PFSK-1 (cell line): Measurements from ENCODE around the gene SERINC2.

Experiments
- FOXP2 ChIP-seq: optimal IDR thresholded peaks from 2 replicates; pipeline ENCODE3; 2011; ENCODE audit warnings: borderline replicate concordance, control low read depth, inconsistent platforms; ENCODE audit not compliant: insufficient read depth; ENCODE audit errors: extremely low read length, extremely low read depth
- POLR2AphosphoS5 ChIP-seq: IDR thresholded peaks from 2 replicates; pipeline ENCODE4 v1.6.1; 2012; ENCODE audit warnings: low read depth, mild to moderate bottlenecking, control low read depth, low read length, moderate library complexity
- REST ChIP-seq, 2 experiments: IDR thresholded peaks; 2 replicates each; pipeline versions ENCODE4 v1.6.1 to v1.8.0; 2011 to 2012; ENCODE audit warnings: low read depth in 2 of 2, low read length in 2 of 2, control low read depth in 1 of 2, inconsistent platforms in 1 of 2, mild to moderate bottlenecking in 1 of 2, moderate library complexity in 1 of 2; ENCODE audit not compliant: insufficient read depth in 1 of 2
- SIN3A ChIP-seq: IDR thresholded peaks from 2 replicates; pipeline ENCODE4 v1.6.1; 2012; ENCODE audit warnings: mild to moderate bottlenecking, low read length, moderate library complexity, borderline replicate concordance; ENCODE audit not compliant: insufficient read depth
- TAF1 ChIP-seq: IDR thresholded peaks from 2 replicates; pipeline ENCODE4 v1.6.1; 2012; ENCODE audit warnings: low read length, control low read depth, borderline replicate concordance; ENCODE audit not compliant: insufficient read depth

SERINC2 gene

GRCh38 chr1:31426249-31426922 lies 13.4 kb downstream of the SERINC2 start:
- TF ChIP-seq POLR2AphosphoS5 = no peak
- TF ChIP-seq TAF1 = no peak
- no peak for TF ChIP-seq SIN3A
- no peak for TF ChIP-seq REST (IDR thresholded peaks at IDR 0.05; ENCODE audit: insufficient read depth in 1 of 2, low read depth in 2 of 2, low read length in 2 of 2)
- TF ChIP-seq FOXP2 = no peak

GRCh38 chr1:31427322-31427721 lies 14.3 kb downstream of the SERINC2 start:
- TF ChIP-seq REST (IDR thresholded peaks at IDR 0.05; ENCODE audit: insufficient read depth in 1 of 2, low read depth in 2 of 2, low read length in 2 of 2) = no peak
- no peak for TF ChIP-seq TAF1
- no peak for TF ChIP-seq POLR2AphosphoS5
- no peak for TF ChIP-seq SIN3A
- no peak for TF ChIP-seq FOXP2

GRCh38 chr1:31428436-31429221 lies 15.6 kb downstream of the SERINC2 start:
- TF ChIP-seq TAF1 = no peak
- no peak for TF ChIP-seq FOXP2
- no peak for TF ChIP-seq REST (IDR thresholded peaks at IDR 0.05; ENCODE audit: insufficient read depth in 1 of 2, low read depth in 2 of 2, low read length in 2 of 2)
- TF ChIP-seq POLR2AphosphoS5 = no peak
- TF ChIP-seq SIN3A = no peak

- TF ChIP-seq REST (IDR thresholded peaks at IDR 0.05; ENCODE audit: insufficient read depth in 1 of 2, low read depth in 2 of 2, low read length in 2 of 2) (no peak), FOXP2 (no peak), SIN3A (no peak), TAF1 (no peak), POLR2AphosphoS5 (no peak)
Measured at GRCh38 chr1:31429583-31429982, 16.6 kb downstream of the SERINC2 start.
